ENCODE results near the gene TRIM9.

GRCh38 chr14:51086044-51086443 lies 8.9 kb downstream of the TRIM9 start:
- TF ChIP-seq CTCF (IDR thresholded peaks at IDR 0.05): no peak
- TF ChIP-seq POLR2A (IDR thresholded peaks at IDR 0.05): no peak

Measured in vagina (tissue), 2 donors.